ENCODE measurements around the gene RXRB. TPM values are rescaled to one million over a fixed set of nuclear protein-coding genes. Genes with fewer than 3 reads are reported as not detected.

RXRB gene
- total RNA-seq, 1 donor from 2014 or later = 46.6 TPM

- TF ChIP-seq CTCF (IDR thresholded peaks at IDR 0.05) = no peak
- intact Hi-C loops (cut with DNase I) = no loop called here
- ATAC-seq = no peak
These were observed 24.9 kb downstream of the RXRB start for GRCh38 chr6:33175436-33176069.

GRCh38 chr6:33174784-33175183 is 25.7 kb downstream of the RXRB start:
- DNase-seq = peak; percentile 52
- TF ChIP-seq CTCF (IDR thresholded peaks at IDR 0.05) = no peak
- intact Hi-C loops (cut with DNase I) = no loop called here

More at GRCh38 chr6:33175436-33176069, 24.9 kb downstream of the RXRB start:
- no peaks in the 10 kb centered on the region for H3K27me3 ChIP-seq
- H3K4me1 ChIP-seq = no peaks in the 10 kb centered on the region
- H3K27ac ChIP-seq = no peak overlapping the region
- H3K4me3 ChIP-seq = no peak overlapping the region
- H3K9me3 ChIP-seq = no peaks in the 10 kb centered on the region
- DNase-seq = peak; percentile 40
- no peaks in the 10 kb centered on the region for H3K36me3 ChIP-seq

GRCh38 chr6:33173535-33174180 is 26.8 kb downstream of the RXRB start:
- ATAC-seq (no peak), DNase-seq (peak; percentile 31)
- H3K27ac ChIP-seq = no peak overlapping the region
- H3K4me1 ChIP-seq = no peaks in the 10 kb centered on the region
- intact Hi-C loops (cut with DNase I) = no loop called here
- no peak for TF ChIP-seq CTCF (IDR thresholded peaks at IDR 0.05)
- H3K27me3 ChIP-seq = no peaks in the 10 kb centered on the region
- no peaks in the 10 kb centered on the region for H3K36me3 ChIP-seq
- H3K9me3 ChIP-seq = no peaks in the 10 kb centered on the region
- H3K4me3 ChIP-seq = no peak overlapping the region

More at GRCh38 chr6:33174784-33175183, 25.7 kb downstream of the RXRB start:
- H3K36me3 ChIP-seq = no peaks in the 10 kb centered on the region
- no peak overlapping the region for H3K4me3 ChIP-seq
- no peaks in the 10 kb centered on the region for H3K27me3 ChIP-seq
- H3K4me1 ChIP-seq = no peaks in the 10 kb centered on the region
- H3K9me3 ChIP-seq = no peaks in the 10 kb centered on the region
- no peak for ATAC-seq
- no peak overlapping the region for H3K27ac ChIP-seq

GRCh38 chr6:33172688-33173534 is 27.6 kb downstream of the RXRB start:
- Histone ChIP-seq H3K36me3 (no peaks in the 10 kb centered on the region), H3K27me3 (no peaks in the 10 kb centered on the region), H3K4me3 (no peak overlapping the region), H3K9me3 (no peaks in the 10 kb centered on the region), H3K4me1 (no peaks in the 10 kb centered on the region), H3K27ac (no peak overlapping the region)
- ATAC-seq = peak; percentile 18
- intact Hi-C loops (cut with DNase I) = no loop called here
- DNase-seq = peak; percentile 61
- peak; percentile 39 for TF ChIP-seq CTCF (IDR thresholded peaks at IDR 0.05)

GRCh38 chr6:33171880-33172687 is 28.4 kb downstream of the RXRB start:
- Histone ChIP-seq H3K36me3 (no peaks in the 10 kb centered on the region), H3K9me3 (no peaks in the 10 kb centered on the region), H3K4me3 (no peak overlapping the region), H3K27me3 (no peaks in the 10 kb centered on the region), H3K4me1 (no peaks in the 10 kb centered on the region), H3K27ac (no peak overlapping the region)
- DNase-seq (peak; percentile 46), ATAC-seq (no peak)
- TF ChIP-seq CTCF (IDR thresholded peaks at IDR 0.05) = no peak
- intact Hi-C loops (cut with DNase I) = no loop called here
